NCI-H82 treated with DMSO at 0.1 percent for 48 hours (cell line): ENCODE measurements around the gene DBNDD2.

ENCODE experiments used
- DNase-seq: peaks from one replicate; lab custom pipeline; 2025; ENCODE audit not compliant: unreplicated experiment; lab: John Stamatoyannopoulos, UW

The DBNDD2 gene

GRCh38 chr20:45448270-45448669 is 40.2 kb downstream of the DBNDD2 start:
- DNase-seq, result no peak

- DNase-seq, result peak; percentile 64
Measured at GRCh38 chr20:45449528-45449927, 41.4 kb downstream of the DBNDD2 start.

GRCh38 chr20:45450097-45450818 is 42.2 kb downstream of the DBNDD2 start:
- peak; percentile 35 for DNase-seq

- no peak for DNase-seq
Measured at GRCh38 chr20:45452238-45452637, 44.1 kb downstream of the DBNDD2 start.

GRCh38 chr20:45452772-45453691 is 44.9 kb downstream of the DBNDD2 start:
- no peak for DNase-seq

- DNase-seq, result peak; percentile 20
Measured at GRCh38 chr20:45456632-45457031, 48.5 kb downstream of the DBNDD2 start.

GRCh38 chr20:45459606-45460005 is 51.5 kb downstream of the DBNDD2 start:
- DNase-seq, result no peak
